Vagina (tissue), 2 donors: ENCODE data around the gene ACADVL.

Experiments used
- CTCF ChIP-seq, 3 experiments: fragments of 450-650 bp in 2 of 3; fragments of 200-600 bp in 1 of 3; sonication (generic) in 1 of 3; IDR thresholded peaks; one replicate each; pipeline ENCODE4 v1.5.1; 2017 to 2019; ENCODE audit warnings: antibody characterized with exemption in 3 of 3, mild to moderate bottlenecking in 2 of 3, moderate library complexity in 2 of 3
- POLR2A ChIP-seq, 2 donors: fragments of 450-650 bp; IDR thresholded peaks; one replicate each; pipeline ENCODE4 v1.6.1; 2017; ENCODE audit warnings: antibody characterized with exemption in 2 of 2, mild to moderate bottlenecking in 2 of 2, moderate library complexity in 2 of 2
- POLR2AphosphoS5 ChIP-seq, 2 donors: sonication (generic); formaldehyde crosslinking; IDR thresholded peaks; one replicate each; pipeline ENCODE4 v1.9.0; 2017; ENCODE audit warnings: antibody characterized with exemption in 2 of 2, mild to moderate bottlenecking in 2 of 2, low read depth in 1 of 2; ENCODE audit not compliant: insufficient read depth in 1 of 2

GRCh38 chr17:7222972-7223292 is 3.2 kb downstream of the ACADVL start:
- TF ChIP-seq POLR2A (IDR thresholded peaks at IDR 0.05), result no peak
- no peak for TF ChIP-seq CTCF (IDR thresholded peaks at IDR 0.05)
- no peak for TF ChIP-seq POLR2AphosphoS5 (IDR thresholded peaks at IDR 0.05; ENCODE audit: insufficient read depth in 1 of 2, low read depth in 1 of 2)
